ENCODE data around the gene PIGU.

GRCh38 chr20:34654207-34654744 lies 22.6 kb downstream of the PIGU start:
- TF ChIP-seq CTCF (IDR thresholded peaks at IDR 0.05) (no peak), POLR2AphosphoS5 (IDR thresholded peaks at IDR 0.05) (no peak), POLR2A (IDR thresholded peaks at IDR 0.05) (no peak)
